HepG2 (cell line): Measurements from ENCODE around the gene EIF3L. TPM values are rescaled to one million over a fixed set of nuclear protein-coding genes. Genes with fewer than 3 reads are reported as not detected.

Experiments
- ATAC-seq: fragments of 200-7000 bp; cut with Tn5 transposase; 3 replicates; pipeline ENCODE4 v1.9.1; 2020; ENCODE audit warnings: mild to moderate bottlenecking, moderate library complexity
- BruUV-seq: library from RNA; stranded (reverse); fragments of 400-500 nt; replicated peaks from 2 replicates; lab custom pipeline; 2021; lab: Mats Ljungman, UMichigan
- CTCF ChIA-PET: fragments of 300-600 bp; formaldehyde crosslinking; extraction: SDS; loops from one replicate; lab custom pipeline; 2021; ENCODE audit warnings: low total read pairs, inconsistent platforms, low intra/inter-chr PET ratio; lab: Yijun Ruan, JAX
- POLR2A ChIA-PET: fragments of 350-600 bp; sonication (Branson Sonifier 250); formaldehyde crosslinking; loops from one replicate; lab custom pipeline; 2020; ENCODE audit warnings: antibody characterized with exemption, inconsistent platforms; lab: Yijun Ruan, JAX
- DNase-seq: peaks from one replicate; pipeline ENCODE4 v3.0.0-alpha.2; 2015; ENCODE audit warnings: low spot score
- FAIRE-seq: peaks from 3 replicates; lab custom pipeline; 2011; peaks lifted over from hg19 to GRCh38; lab: Jason Lieb, UNC
- H2AFZ ChIP-seq: one replicate; pipeline ENCODE4 v1.6.1; 2011; ENCODE audit warnings: low read length, inconsistent platforms
- H3K27ac ChIP-seq: fragments of 300-600 bp; 3 replicates; pipeline ENCODE4 v1.8.0; 2011; ENCODE audit warnings: mixed run types, mild to moderate bottlenecking, mixed read lengths, low read length, inconsistent platforms; ENCODE audit not compliant: insufficient read depth; ENCODE audit errors: extremely low read length
- H3K27me3 ChIP-seq, 2 experiments: fragments of 200-600 bp in 1 of 2; 2 replicates in 1 of 2; 3 replicates in 1 of 2; pipeline versions ENCODE4 v1.6.0 to v1.8.0; 2011; ENCODE audit warnings: low read length in 2 of 2, mild to moderate bottlenecking in 2 of 2, moderate library complexity in 2 of 2, inconsistent platforms in 1 of 2; ENCODE audit not compliant: insufficient read depth in 2 of 2, control insufficient read depth in 1 of 2
- H3K36me3 ChIP-seq, 2 experiments: fragments of 200-600 bp in 1 of 2; replicated peaks in 1 of 2; 2 replicates in 1 of 2; 3 replicates in 1 of 2; pipeline versions ENCODE4 v1.5.1 to v1.8.0; 2011; ENCODE audit warnings: low read length in 2 of 2, inconsistent platforms in 1 of 2; ENCODE audit not compliant: insufficient read depth in 2 of 2, control insufficient read depth in 1 of 2
- H3K4me1 ChIP-seq: 2 replicates; pipeline ENCODE4 v1.5.1; 2012; ENCODE audit warnings: low read length, inconsistent platforms; ENCODE audit not compliant: insufficient read depth
- H3K4me2 ChIP-seq: 2 replicates; pipeline ENCODE4 v1.6.0; 2011; ENCODE audit warnings: low read depth, low read length, inconsistent platforms
- H3K4me3 ChIP-seq, 3 experiments: fragments of 200-600 bp in 1 of 3; sonication (generic), shearing (Covaris generic) in 1 of 3; replicated peaks in 1 of 3; 2 replicates each; pipeline ENCODE4 v1.5.1; 2011 to 2016; ENCODE audit warnings: low read length in 3 of 3, inconsistent platforms in 2 of 3, low read depth in 2 of 3, mild to moderate bottlenecking in 2 of 3, control low read depth in 1 of 3, mixed read lengths in 1 of 3; ENCODE audit not compliant: insufficient read depth in 1 of 3
- H3K79me2 ChIP-seq: one replicate; pipeline ENCODE4 v1.6.1; 2011; ENCODE audit warnings: low read length, inconsistent platforms; ENCODE audit not compliant: insufficient read depth
- H3K9ac ChIP-seq: 2 replicates; pipeline ENCODE4 v1.6.0; 2011; ENCODE audit warnings: mild to moderate bottlenecking, low read depth, low read length, inconsistent platforms; ENCODE audit not compliant: insufficient read depth
- H3K9me3 ChIP-seq: 2 replicates; pipeline ENCODE4 v1.5.1; 2012; ENCODE audit warnings: mild to moderate bottlenecking, low read length
- H4K20me1 ChIP-seq: 2 replicates; pipeline ENCODE4 v1.6.0; 2011; ENCODE audit warnings: inconsistent platforms, mild to moderate bottlenecking, low read length, moderate library complexity; ENCODE audit not compliant: insufficient read depth
- AGO2 ChIP-seq: fragments of 200-400 bp; formaldehyde crosslinking; optimal IDR thresholded peaks from 2 replicates; pipeline ENCODE3; 2017; ENCODE audit warnings: mild to moderate bottlenecking, low read depth, low read length, moderate library complexity
- ARNT2 ChIP-seq: sonication (generic); formaldehyde crosslinking; IDR thresholded peaks from 2 replicates; pipeline ENCODE4 v1.8.0; 2022; ENCODE audit warnings: mild to moderate bottlenecking, low read depth, missing genetic modification reagents, moderate library complexity
- BCL6 ChIP-seq: IDR thresholded peaks from 2 replicates; pipeline ENCODE4 v1.6.1; 2016; ENCODE audit warnings: missing genetic modification reagents, missing compliant biosample characterization
- FOXA3 ChIP-seq: IDR thresholded peaks from 2 replicates; pipeline ENCODE4 v1.6.1; 2016; ENCODE audit warnings: missing genetic modification reagents, missing compliant biosample characterization
- GATAD2A ChIP-seq: IDR thresholded peaks from 2 replicates; pipeline ENCODE4 v1.6.1; 2016
- MBD4 ChIP-seq: IDR thresholded peaks from 2 replicates; pipeline ENCODE4 v1.6.1; 2012; ENCODE audit warnings: low read length, inconsistent platforms, borderline replicate concordance
- MYC ChIP-seq: sonication (generic); formaldehyde crosslinking; IDR thresholded peaks from 2 replicates; pipeline ENCODE4 v1.9.0; 2021; ENCODE audit warnings: missing genetic modification reagents, borderline replicate concordance
- NFYC ChIP-seq: IDR thresholded peaks from 2 replicates; pipeline ENCODE4 v1.6.1; 2016; ENCODE audit warnings: missing genetic modification reagents, missing compliant biosample characterization
- NR2F6 ChIP-seq, 2 experiments: IDR thresholded peaks; 2 replicates each; pipeline ENCODE4 v1.6.1; 2016; ENCODE audit warnings: antibody characterized with exemption in 1 of 2, mild to moderate bottlenecking in 1 of 2
- RARA ChIP-seq: IDR thresholded peaks from 2 replicates; pipeline ENCODE4 v1.6.1; 2016; ENCODE audit warnings: missing genetic modification reagents, missing compliant biosample characterization
- SOX13 ChIP-seq, 3 experiments: fragments of 450-650 bp in 1 of 3; sonication (generic) in 1 of 3; formaldehyde crosslinking in 1 of 3; IDR thresholded peaks in 2 of 3; conservative IDR thresholded peaks in 1 of 3; 2 replicates each; pipeline versions ENCODE4 v1.5.0 to v1.6.1; 2016 to 2020; ENCODE audit warnings: antibody characterized with exemption in 1 of 3, mild to moderate bottlenecking in 1 of 3, missing compliant biosample characterization in 1 of 3, missing genetic modification reagents in 1 of 3, moderate library complexity in 1 of 3
- ZFP1 ChIP-seq: IDR thresholded peaks from 2 replicates; pipeline ENCODE4 v1.6.1; 2016
- ZNF441 ChIP-seq: sonication (generic); formaldehyde crosslinking; IDR thresholded peaks from 2 replicates; pipeline ENCODE4 v1.7.0; 2021; ENCODE audit warnings: missing genetic modification reagents, borderline replicate concordance
- ZNF451 ChIP-seq: sonication (generic); formaldehyde crosslinking; IDR thresholded peaks from 2 replicates; pipeline ENCODE4 v1.5.0; 2020; ENCODE audit warnings: mild to moderate bottlenecking, missing genetic modification reagents
- ZNF460 ChIP-seq: sonication (generic); formaldehyde crosslinking; IDR thresholded peaks from 2 replicates; pipeline ENCODE4 v1.5.1; 2020; ENCODE audit warnings: missing genetic modification reagents, mild to moderate bottlenecking, borderline replicate concordance
- WGBS: methylation state at CpG from one replicate; pipeline ENCODE4 v1.1.6; 2017; ENCODE audit warnings: low lambda C conversion rate; 5-methylcytosine and 5-hydroxymethylcytosine counted together
- in situ Hi-C: cut with HindIII; loops from 2 replicates; pipeline ENCODE4 v1.10.0; 2017; ENCODE audit warnings: low pct_unique_long_range_greater_than_20kb; ENCODE audit not compliant: extremely low pct_ligation_motif_present
- intact Hi-C: fragments of 100-400 bp; cut with micrococcal nuclease; formaldehyde crosslinking; loops from one replicate; pipeline ENCODE4 v1.10.0; 2022; ENCODE audit not compliant: unreplicated experiment
- polyA plus RNA-seq, 8 experiments: library from polyadenylated mRNA; depleted of rRNA in 3 of 8; stranded (reverse) in 7 of 8; unstranded in 1 of 8; fragments of >200 nt; fragmentation: Illumina TruSeq in 4 of 8; extraction: Trizol in 4 of 8; gene quantifications; 2 replicates each; pipeline versions ENCODE4 v1.2.1 to v1.2.3, GENCODE V29; 2011 to 2016; ENCODE audit warnings: low read depth in 4 of 8, missing spikeins in 1 of 8, mixed read lengths in 1 of 8; ENCODE audit not compliant: insufficient read depth in 1 of 8
- total RNA-seq, 5 experiments: library from RNA; depleted of rRNA; stranded (reverse); fragments of >200 nt; fragmentation: Illumina TruSeq; extraction: Trizol; gene quantifications; 2 replicates each; pipeline ENCODE4 v1.2.3, GENCODE V29; 2016; ENCODE audit warnings: low read depth in 1 of 5
- TF ChIP-seq, protein P1 (sequence below): sonication (generic); formaldehyde crosslinking; IDR thresholded peaks from 2 replicates; pipeline ENCODE4 v1.5.0; 2020; ENCODE audit warnings: mild to moderate bottlenecking, missing genetic modification reagents
- TF ChIP-seq, protein P2 (sequence below): IDR thresholded peaks from 2 replicates; pipeline ENCODE4 v1.4.0; 2020; ENCODE audit warnings: mild to moderate bottlenecking, missing genetic modification reagents

EIF3L gene
- total and polyA plus RNA-seq, 2 of the 13 experiments (the other 11 are each of a cell fraction or from before 2014, with no cell fraction given) = 514 to 793 TPM

DNA sequence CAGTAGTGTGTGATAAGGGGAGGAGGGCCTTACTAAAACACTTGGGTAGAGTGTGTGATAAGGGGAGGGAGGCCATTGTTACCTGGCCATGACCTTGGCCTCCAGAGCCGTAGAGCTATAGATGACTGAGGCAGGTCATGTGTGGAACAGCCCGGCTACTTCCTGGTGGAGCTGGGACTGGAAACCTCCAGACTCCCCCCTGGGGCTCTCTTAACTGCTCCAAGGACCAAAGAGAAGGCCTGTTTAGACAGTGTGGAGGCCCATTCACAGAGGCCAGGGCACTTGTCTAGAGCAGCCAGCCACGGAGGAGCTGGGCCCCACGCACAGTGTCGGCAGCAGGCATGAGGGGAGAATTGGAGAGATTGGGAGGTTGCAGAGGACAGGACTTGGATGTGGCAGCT, 44.4 kb downstream of the EIF3L start:
- no peaks in the 10 kb centered on the region for H4K20me1 ChIP-seq
- peaks cover 6 to 15% of the 10 kb centered on the region in 2 experiments; a peak in 4 of 5 replicates for H3K36me3 ChIP-seq
- H3K27ac ChIP-seq = peak overlapping the region; percentile 40
- FAIRE-seq (no peak), DNase-seq (peak; percentile 50), ATAC-seq (peak; percentile 3)
- H3K79me2 ChIP-seq = no peaks in the 10 kb centered on the region
- CTCF ChIA-PET = no interaction called here
- H2AFZ ChIP-seq = no peak overlapping the region
- in situ Hi-C loops (no loop called here), intact Hi-C loops (no loop called here)
- POLR2A ChIA-PET = interaction anchor here (1.1 to 6.8 kb wide), 3 partner anchors 14 to 60 kb away, joined by 4 to 69 read pairs (median 5); partner anchors contain the start of genes ANKRD54, C22orf23, MICALL1 and POLR2F
- H3K27me3 ChIP-seq = no peaks in the 10 kb centered on the region
- peaks cover 69% of the 10 kb centered on the region for H3K4me1 ChIP-seq
- no peak overlapping the region for H3K4me3 ChIP-seq
- no peak overlapping the region for H3K9ac ChIP-seq
- no peaks in the 10 kb centered on the region for H3K9me3 ChIP-seq
- no peak overlapping the region for H3K4me2 ChIP-seq
- no TSS peak for BruUV-seq
- 44% methylated on average over 5 of the region's 5 CpGs for WGBS
- TF ChIP-seq SOX13 (IDR thresholded peaks at IDR 0.05) (no peak), SOX13 (CRISPR knock-in tag; conservative IDR thresholded peaks at IDR 0.05 in 1 of 2, IDR thresholded peaks at IDR 0.05 in 1 of 2) (peak in 1 of 2 experiments; percentile 82; a peak in 2 of 4 replicates), MBD4 (no peak), BCL6 (peak; percentile 75), ZNF460 (CRISPR knock-in tag) (no peak), GATAD2A (peak; percentile 29; the same call in 1 of the 2 replicates), ZNF441 (CRISPR knock-in tag) (no peak), MYC (CRISPR knock-in tag) (no peak), ZFP1 (CRISPR knock-in tag) (no peak), NR2F6 (IDR thresholded peaks at IDR 0.05) (peak; percentile 61), NR2F6 (CRISPR knock-in tag; IDR thresholded peaks at IDR 0.05) (peak; percentile 67), AGO2 (peak; percentile 27), RARA (CRISPR knock-in tag) (peak; percentile 91), ZNF451 (no peak), FOXA3 (CRISPR knock-in tag) (0 out of 2 replicates have a peak, but pooled peaks have one; percentile 14), NFYC (no peak), ARNT2 (CRISPR knock-in tag) (no peak)
- TF ChIP-seq, protein P1, sequence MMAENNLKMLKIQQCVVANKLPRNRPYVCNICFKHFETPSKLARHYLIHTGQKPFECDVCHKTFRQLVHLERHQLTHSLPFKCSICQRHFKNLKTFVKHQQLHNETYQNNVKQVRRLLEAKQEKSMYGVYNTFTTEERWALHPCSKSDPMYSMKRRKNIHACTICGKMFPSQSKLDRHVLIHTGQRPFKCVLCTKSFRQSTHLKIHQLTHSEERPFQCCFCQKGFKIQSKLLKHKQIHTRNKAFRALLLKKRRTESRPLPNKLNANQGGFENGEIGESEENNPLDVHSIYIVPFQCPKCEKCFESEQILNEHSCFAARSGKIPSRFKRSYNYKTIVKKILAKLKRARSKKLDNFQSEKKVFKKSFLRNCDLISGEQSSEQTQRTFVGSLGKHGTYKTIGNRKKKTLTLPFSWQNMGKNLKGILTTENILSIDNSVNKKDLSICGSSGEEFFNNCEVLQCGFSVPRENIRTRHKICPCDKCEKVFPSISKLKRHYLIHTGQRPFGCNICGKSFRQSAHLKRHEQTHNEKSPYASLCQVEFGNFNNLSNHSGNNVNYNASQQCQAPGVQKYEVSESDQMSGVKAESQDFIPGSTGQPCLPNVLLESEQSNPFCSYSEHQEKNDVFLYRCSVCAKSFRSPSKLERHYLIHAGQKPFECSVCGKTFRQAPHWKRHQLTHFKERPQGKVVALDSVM = peak; percentile 44; the same call in 1 of the 2 replicates
- TF ChIP-seq, protein P2, sequence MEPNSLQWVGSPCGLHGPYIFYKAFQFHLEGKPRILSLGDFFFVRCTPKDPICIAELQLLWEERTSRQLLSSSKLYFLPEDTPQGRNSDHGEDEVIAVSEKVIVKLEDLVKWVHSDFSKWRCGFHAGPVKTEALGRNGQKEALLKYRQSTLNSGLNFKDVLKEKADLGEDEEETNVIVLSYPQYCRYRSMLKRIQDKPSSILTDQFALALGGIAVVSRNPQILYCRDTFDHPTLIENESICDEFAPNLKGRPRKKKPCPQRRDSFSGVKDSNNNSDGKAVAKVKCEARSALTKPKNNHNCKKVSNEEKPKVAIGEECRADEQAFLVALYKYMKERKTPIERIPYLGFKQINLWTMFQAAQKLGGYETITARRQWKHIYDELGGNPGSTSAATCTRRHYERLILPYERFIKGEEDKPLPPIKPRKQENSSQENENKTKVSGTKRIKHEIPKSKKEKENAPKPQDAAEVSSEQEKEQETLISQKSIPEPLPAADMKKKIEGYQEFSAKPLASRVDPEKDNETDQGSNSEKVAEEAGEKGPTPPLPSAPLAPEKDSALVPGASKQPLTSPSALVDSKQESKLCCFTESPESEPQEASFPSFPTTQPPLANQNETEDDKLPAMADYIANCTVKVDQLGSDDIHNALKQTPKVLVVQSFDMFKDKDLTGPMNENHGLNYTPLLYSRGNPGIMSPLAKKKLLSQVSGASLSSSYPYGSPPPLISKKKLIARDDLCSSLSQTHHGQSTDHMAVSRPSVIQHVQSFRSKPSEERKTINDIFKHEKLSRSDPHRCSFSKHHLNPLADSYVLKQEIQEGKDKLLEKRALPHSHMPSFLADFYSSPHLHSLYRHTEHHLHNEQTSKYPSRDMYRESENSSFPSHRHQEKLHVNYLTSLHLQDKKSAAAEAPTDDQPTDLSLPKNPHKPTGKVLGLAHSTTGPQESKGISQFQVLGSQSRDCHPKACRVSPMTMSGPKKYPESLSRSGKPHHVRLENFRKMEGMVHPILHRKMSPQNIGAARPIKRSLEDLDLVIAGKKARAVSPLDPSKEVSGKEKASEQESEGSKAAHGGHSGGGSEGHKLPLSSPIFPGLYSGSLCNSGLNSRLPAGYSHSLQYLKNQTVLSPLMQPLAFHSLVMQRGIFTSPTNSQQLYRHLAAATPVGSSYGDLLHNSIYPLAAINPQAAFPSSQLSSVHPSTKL (CRISPR knock-in tag) = no peak
